GM18498 (cell line): ENCODE measurements around the gene TRIM4.
"Not testable (repeated sequence)": the region's sequence is repeated elsewhere in the genome, so short reads cannot be mapped to it uniquely, and the experiment has no call there.

ENCODE experiments used
- ATAC-seq: cut with Tn5 transposase; IDR thresholded peaks from one replicate; pipeline ENCODE4 v1.9.1; 2021; ENCODE audit warnings: mild to moderate bottlenecking, moderate library complexity; ENCODE audit not compliant: unreplicated experiment

Gene TRIM4

GRCh38 chr7:99918959-99919813, at the start of gene TRIM4:
Gene TRIM4, minus strand, starts transcription at chr7:99919530. Its CDS starts 129 bp downstream, at chr7:99919401.
- ATAC-seq, result peak; percentile 95

DNA sequence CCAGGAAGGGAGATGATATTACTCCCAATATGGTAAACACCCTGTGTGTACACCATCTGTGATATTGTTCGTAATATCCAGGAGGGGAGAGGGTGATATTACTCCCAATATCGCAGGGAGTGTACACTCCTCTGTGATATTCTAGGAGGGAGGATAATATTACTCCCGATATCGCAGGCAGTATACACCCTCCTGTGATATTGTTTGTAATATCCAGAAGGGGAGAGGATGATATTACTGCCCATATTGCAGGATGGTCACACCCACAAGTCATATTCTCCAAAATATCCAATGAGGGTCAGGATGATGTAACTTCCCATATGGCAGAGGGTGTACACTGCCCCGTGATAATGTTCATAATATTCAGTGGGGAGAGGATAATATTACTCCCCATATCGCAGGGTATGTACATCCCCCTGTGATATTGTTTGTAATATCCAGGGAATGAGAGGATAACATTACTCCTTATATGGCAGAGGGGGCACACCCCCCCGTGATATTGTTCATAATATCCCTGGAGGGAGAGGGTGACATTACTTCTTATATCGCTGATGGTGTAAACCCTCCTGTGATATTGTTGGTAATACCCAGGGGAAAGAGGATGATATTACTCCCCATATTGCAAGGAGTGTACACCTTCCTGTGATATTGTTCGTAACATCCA, 39.4 kb upstream of the TRIM4 start:
- ATAC-seq, result no peak

GRCh38 chr7:99955247-99955646, 35.9 kb upstream of the TRIM4 start:
- no peak for ATAC-seq

GRCh38 chr7:99954643-99955042, 35.3 kb upstream of the TRIM4 start:
- not testable (repeated sequence) for ATAC-seq

GRCh38 chr7:99953649-99954048, 34.3 kb upstream of the TRIM4 start:
- no peak for ATAC-seq

DNA sequence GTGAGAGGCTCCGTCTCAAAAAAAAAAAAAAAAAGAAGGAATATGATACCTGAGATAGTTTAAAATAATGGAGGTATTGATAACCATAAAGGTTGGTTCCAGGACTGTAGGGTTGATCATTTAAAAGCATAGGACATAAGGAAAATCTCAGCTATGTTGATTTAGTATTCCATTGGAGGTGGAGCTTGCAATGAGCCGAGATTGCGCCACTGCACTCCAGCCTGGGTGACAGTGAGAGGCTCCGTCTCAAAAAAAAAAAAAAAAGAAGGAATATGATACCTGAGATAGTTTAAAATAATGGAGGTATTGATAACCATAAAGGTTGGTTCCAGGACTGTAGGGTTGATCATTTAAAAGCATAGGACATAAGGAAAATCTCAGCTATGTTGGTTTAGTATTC, 33.3 kb upstream of the TRIM4 start:
- not testable (repeated sequence) for ATAC-seq

- ATAC-seq, result not testable (repeated sequence)
Measured at GRCh38 chr7:99950819-99951218, 31.5 kb upstream of the TRIM4 start.

- ATAC-seq, result no peak
Measured at GRCh38 chr7:99949645-99950228, 30.4 kb upstream of the TRIM4 start.

DNA sequence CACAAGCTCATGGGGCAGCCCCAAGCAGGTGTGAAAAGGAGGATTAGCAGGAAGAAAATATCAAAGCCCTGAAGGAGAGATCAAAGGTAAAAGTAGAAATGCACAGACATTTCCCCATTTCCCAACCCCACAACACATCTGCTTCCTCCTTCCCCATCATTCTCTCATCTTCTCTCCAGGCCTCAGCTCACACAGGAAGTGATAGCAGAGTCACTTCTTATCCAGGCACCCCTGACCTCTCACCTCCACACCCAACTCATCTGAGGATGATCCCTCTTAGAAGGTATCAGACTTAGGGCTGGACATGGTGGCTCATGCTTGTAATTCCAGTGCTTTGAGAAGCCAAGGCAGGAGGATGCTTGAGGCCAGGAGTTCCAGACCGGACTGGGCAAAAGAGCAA, 28.3 kb upstream of the TRIM4 start:
- no peak for ATAC-seq

DNA sequence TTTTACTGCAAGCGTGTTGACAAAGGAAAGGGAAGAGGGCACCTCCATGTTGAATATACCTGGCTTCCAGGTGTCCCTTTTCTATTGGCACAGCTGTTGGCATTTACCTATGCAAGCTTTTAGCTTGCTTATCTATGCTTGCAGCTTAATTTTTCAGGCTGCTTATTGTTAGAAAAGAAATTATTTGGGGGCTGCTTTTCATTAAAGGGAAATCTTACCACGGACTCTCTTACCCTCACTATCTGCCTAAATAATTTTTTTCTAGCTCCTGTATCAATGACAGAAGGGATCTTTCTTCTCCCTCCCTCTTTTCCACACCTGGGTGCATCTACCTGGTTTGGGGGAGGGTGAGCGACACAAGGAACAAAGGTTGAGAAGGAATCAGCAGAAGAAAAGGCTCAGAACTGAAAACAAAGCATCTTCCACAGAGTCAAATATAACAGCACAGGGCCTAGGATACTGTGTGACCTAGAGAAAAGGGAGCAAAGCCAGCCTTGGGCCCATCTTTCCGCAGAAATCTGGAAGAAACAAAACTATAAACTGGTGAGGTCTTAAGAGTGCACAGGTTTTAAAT, 25.3 kb upstream of the TRIM4 start:
- ATAC-seq, result no peak

GRCh38 chr7:99943641-99944496, 24.5 kb upstream of the TRIM4 start:
- no peak for ATAC-seq

DNA sequence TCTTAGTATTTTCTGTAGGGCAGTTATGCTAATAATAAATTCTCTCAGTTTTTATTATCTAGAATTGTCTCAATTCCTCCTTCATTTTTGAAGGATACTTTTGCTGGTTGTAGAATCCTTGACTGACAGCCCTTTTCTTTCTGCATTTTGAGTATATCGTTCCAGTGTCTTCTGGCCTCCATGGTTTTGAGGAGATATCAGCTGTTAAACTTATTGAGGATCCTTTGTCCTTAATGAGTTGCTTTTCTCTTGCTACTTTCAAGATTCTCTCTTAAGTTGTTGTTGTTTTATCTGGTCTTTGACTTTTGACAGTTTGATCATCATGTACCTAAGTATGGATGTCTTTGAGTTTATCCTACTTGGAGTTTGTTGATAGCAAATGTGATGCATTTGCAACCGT, 19.0 kb upstream of the TRIM4 start:
- no peak for ATAC-seq

DNA sequence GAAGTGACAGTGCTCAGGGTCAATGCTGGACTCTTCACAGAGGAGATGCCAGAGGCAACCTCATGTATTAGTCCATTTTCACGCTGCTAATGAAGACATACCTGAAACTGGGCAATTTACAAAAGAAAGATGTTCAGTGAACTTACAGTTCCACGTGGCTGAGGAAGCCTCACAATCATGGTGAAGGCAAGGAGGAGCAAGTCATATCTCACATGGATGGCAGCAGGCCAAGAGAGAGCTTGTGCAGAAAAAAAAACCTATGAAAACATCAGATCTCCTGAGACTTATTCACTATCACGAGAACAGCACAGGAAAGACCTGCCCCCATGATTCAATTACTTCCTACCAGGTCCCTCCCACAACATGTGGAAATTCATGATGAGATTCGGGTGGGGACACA, 15.7 kb upstream of the TRIM4 start:
- ATAC-seq, result not testable (repeated sequence)

- no peak for ATAC-seq
Measured at GRCh38 chr7:99930376-99930775, 11.0 kb upstream of the TRIM4 start.

GRCh38 chr7:99929730-99930053, 10.4 kb upstream of the TRIM4 start:
- ATAC-seq, result no peak

DNA sequence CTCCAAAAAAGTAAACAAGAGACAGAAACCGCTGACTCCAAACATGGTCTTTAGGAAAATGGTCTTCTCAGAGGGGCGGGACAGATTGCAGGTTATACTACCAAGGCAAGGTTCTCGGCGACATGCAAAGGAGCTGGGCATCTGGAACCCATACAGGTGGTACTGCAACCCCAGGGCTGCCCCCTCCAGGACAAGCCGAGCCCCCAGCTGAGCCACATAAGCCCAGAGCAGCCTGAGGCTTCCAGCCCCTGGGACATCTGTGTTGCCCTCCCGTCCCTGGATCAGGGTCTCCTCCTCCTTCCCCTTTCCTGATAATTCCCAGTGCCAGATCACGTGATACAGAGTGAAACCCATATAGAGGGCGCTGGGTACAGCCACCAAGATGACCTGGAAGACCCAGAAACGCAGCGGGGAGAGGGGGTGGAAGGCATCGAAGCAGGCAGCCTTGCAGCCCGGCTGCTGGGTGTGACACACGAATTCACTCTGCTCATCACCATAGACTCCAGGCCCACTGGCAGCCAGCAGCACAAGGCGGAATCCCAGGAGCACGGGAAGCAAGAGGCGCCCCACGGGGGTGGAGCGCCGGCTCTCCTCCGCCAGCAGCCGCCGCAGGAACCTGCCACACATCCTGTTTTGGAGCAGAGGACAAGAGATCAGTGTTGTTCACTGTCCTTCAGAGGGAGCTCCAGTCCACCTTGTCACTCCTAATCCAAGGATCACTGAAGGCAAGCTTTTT, 9.8 kb upstream of the TRIM4 start, which contains the start of gene GJC3:
GJC3 (minus strand) TSS at position 627 of the 736 bp plus-strand sequence; CDS start at position 627, 0 bp downstream.
- no peak for ATAC-seq

DNA sequence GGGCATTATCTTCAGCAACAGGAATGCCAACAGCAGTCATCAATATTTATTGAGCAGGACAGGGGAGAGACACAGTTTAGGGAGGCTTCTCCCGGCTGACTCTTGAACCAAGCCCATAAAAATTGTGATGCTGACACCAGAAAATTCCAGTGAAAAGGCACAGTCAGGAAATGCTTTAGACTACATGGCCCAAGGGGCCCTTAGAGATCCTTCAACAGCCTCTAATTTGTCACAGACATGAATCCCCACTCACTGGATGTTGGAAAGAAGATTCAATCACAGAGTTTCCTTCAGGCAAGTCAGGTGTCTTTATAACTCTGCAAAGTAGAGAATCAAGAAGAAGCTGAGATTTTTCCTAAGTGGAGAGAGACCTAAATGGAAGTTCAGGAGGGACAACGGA, 8.9 kb upstream of the TRIM4 start:
- no peak for ATAC-seq

DNA sequence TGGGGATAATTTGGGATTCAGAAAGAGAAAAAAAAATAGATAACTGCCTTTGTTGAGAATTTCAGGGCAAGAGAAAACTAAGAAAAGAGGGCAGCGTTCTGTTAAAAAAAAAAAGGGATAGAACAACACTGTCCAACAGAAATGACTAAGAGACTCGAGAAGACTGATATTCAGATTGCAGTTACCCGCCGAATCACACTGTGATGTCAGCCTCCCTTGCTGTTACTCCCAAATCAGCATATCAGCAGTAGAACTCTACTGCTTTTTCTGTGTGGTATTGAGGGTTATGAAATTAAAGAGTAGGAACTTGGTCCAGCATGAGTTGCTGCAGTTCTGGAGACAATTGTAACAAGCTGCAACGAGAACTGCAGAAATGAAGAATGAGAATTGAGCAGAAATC, 8.2 kb upstream of the TRIM4 start:
- ATAC-seq, result no peak

- no peak for ATAC-seq
Measured at GRCh38 chr7:99926321-99926720, 7.0 kb upstream of the TRIM4 start.

DNA sequence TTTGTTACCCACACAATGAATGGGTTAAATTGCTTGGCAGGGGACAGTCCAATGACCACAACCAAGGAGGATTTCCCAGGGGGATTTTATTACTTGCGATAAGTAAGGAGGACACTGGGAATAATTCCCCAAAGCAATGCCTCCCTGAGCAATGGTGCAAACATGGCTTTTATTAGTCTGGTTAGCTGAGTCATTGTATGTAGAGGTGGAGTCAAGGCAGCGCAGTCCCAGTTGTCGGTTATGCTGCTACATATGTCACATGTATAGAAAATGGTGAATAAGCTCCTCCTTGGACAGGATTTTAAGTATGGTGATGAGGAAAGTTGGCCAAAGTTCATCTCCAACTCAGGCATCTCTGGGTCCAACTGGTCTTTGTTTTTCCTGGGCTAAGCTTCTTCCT, 3.9 kb upstream of the TRIM4 start:
- no peak for ATAC-seq
